Neuron (in vitro differentiated cells): ENCODE results near the gene RGS9BP.
"Not testable (repeated sequence)": the region's sequence is repeated elsewhere in the genome, so short reads cannot be mapped to it uniquely, and the experiment has no call there.

Source experiments
- H2AFZ ChIP-seq: one replicate; pipeline ENCODE4 v1.6.1; 2013; ENCODE audit warnings: low read depth, mild to moderate bottlenecking, inconsistent platforms, low read length, moderate library complexity
- H3K27me3 ChIP-seq: one replicate; pipeline ENCODE4 v1.6.1; 2013; ENCODE audit warnings: low read length; ENCODE audit not compliant: insufficient read depth
- H3K36me3 ChIP-seq: one replicate; pipeline ENCODE4 v1.6.1; 2013; ENCODE audit warnings: low read length; ENCODE audit not compliant: insufficient read depth
- H3K4me1 ChIP-seq: one replicate; pipeline ENCODE4 v1.6.1; 2013; ENCODE audit warnings: low read length; ENCODE audit not compliant: insufficient read depth
- H3K4me3 ChIP-seq: 2 replicates; pipeline ENCODE4 v1.5.1; 2013; ENCODE audit warnings: mild to moderate bottlenecking, low read length, moderate library complexity
- H3K9me3 ChIP-seq: one replicate; pipeline ENCODE4 v1.6.1; 2013; ENCODE audit warnings: low read length

RGS9BP gene

DNA sequence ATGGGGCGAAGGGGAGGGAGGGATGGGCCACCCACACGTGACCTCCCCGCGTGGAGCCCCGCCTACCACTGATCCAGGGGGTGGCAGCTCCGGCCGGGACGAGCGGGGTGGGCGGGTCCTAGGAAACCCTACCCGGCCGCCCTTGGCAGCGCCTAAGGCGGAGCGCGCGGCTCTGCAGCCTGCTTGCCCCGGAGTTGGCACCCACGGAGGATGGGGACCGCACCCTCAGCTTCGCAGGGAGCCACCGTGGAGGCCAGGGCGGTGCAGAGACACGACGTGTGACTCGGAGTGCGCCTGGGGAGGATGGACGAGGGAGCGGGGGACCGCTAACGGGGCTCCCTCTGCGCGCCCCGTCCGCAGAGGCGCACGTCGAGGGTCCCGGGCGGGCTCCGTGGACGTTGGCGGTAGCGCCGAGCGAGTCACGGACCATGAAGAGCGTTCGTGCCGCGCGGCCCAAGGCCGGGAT is at the start of gene RGS9BP:
Gene RGS9BP (plus strand): TSS at position 129 of the 466 bp plus-strand sequence. CDS start 416 bp downstream, outside the sequence.
- peaks cover 9% of the 10 kb centered on the region for H3K4me1 ChIP-seq
- no peaks in the 10 kb centered on the region for H3K36me3 ChIP-seq
- H3K9me3 ChIP-seq = no peaks in the 10 kb centered on the region
- peaks cover 37% of the 10 kb centered on the region for H3K27me3 ChIP-seq
- H2AFZ ChIP-seq = peak within 1 kb of the TSS; percentile 50
- H3K4me3 ChIP-seq = peak within 1 kb of the TSS; percentile 84

DNA sequence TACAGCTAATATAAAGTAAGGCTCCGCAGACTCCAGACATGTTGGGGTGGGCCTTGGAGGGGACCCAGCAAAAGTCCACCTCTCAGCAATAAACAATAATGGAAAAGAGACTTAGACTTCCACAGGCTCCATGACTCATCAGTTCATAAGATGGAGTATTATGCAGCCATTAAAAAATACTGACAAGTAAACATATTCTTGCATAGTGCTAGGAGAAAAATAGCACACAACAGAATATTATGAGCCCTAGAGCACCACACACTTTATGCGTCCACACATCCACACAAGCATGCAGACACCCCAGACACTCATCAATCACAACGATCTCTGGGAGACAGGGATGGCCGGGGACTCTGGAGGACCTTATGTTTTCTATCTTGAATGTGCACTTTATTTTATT is 48.7 kb upstream of the RGS9BP start:
- Histone ChIP-seq H3K27me3 (no peaks in the 10 kb centered on the region), H2AFZ (no peak overlapping the region), H3K36me3 (peaks cover 30% of the 10 kb centered on the region), H3K4me1 (no peaks in the 10 kb centered on the region), H3K9me3 (no peaks in the 10 kb centered on the region), H3K4me3 (no peak overlapping the region)

DNA sequence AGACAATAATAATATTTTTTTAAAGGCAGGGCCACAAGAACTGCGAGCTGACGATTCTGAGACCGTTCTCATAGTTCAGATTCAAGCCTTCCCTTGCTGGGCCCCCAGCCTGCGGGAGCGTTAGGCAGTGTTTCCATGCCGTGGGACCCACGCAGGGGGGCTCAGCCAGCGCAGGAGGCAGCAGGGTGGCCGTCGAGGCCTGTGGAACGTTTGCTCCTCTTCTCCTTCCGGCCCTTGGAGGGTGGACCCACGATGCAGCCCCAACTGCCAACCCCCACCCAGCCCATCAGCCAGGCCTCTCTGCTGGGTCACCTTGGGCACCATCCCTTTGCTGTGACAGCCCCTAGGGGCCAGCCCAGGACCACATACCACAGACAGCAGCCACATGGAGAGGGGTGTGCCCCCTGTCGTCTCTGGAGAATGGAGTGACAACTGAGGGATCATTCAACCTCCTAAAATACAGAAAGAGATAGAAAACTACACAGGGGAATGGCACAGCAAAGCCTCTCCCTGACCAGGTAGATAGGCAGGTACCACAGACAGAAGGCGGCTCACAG is 47.9 kb upstream of the RGS9BP start:
- Histone ChIP-seq H3K27me3 (no peaks in the 10 kb centered on the region), H3K36me3 (peaks cover 24% of the 10 kb centered on the region), H2AFZ (no peak overlapping the region), H3K4me1 (no peaks in the 10 kb centered on the region), H3K4me3 (no peak overlapping the region), H3K9me3 (no peaks in the 10 kb centered on the region)

GRCh38 chr19:32630338-32630737 is 45.3 kb upstream of the RGS9BP start:
- H3K4me1 ChIP-seq = no peaks in the 10 kb centered on the region
- no peak overlapping the region for H2AFZ ChIP-seq
- H3K36me3 ChIP-seq = peaks cover 15% of the 10 kb centered on the region
- no peak overlapping the region for H3K4me3 ChIP-seq
- no peaks in the 10 kb centered on the region for H3K27me3 ChIP-seq
- H3K9me3 ChIP-seq = no peaks in the 10 kb centered on the region

- H3K9me3 ChIP-seq = no peaks in the 10 kb centered on the region
- peaks cover 15% of the 10 kb centered on the region for H3K36me3 ChIP-seq
Measured at GRCh38 chr19:32631381-32631780, 44.3 kb upstream of the RGS9BP start.

DNA sequence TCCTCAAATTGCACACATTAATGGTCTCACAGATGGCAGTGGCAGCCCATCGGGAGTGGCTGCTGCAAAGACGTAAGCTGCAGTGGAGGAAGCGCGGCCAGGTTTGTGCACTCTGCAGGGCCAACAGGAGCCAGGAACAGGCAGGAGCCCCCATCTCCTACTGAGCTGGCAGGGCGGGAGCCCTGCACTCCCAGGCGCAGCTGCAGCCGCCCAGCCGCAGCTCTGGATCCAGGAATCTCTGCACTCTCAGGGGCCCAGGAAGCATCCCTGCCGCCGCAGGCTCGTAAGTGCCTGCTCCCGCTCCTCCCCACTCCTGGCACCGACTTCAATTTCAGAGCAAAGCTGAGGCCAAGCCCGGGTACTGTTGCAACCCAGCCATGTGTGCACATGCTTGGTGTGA is 38.2 kb upstream of the RGS9BP start:
- no peaks in the 10 kb centered on the region for H3K4me1 ChIP-seq
- H3K9me3 ChIP-seq = peaks cover 22% of the 10 kb centered on the region
- H3K4me3 ChIP-seq = no peak overlapping the region
- H3K36me3 ChIP-seq = peaks cover 32% of the 10 kb centered on the region
- no peak overlapping the region for H2AFZ ChIP-seq
- H3K27me3 ChIP-seq = no peaks in the 10 kb centered on the region

More at GRCh38 chr19:32631381-32631780, 44.3 kb upstream of the RGS9BP start:
- Histone ChIP-seq H3K4me1 (no peaks in the 10 kb centered on the region), H3K27me3 (no peaks in the 10 kb centered on the region), H3K4me3 (no peak overlapping the region), H2AFZ (no peak overlapping the region)

GRCh38 chr19:32638625-32639024 is 37.0 kb upstream of the RGS9BP start:
- Histone ChIP-seq H3K4me1 (no peaks in the 10 kb centered on the region), H3K4me3 (no peak overlapping the region), H3K9me3 (peaks cover 22% of the 10 kb centered on the region), H3K36me3 (peaks cover 43% of the 10 kb centered on the region), H3K27me3 (no peaks in the 10 kb centered on the region), H2AFZ (no peak overlapping the region)

DNA sequence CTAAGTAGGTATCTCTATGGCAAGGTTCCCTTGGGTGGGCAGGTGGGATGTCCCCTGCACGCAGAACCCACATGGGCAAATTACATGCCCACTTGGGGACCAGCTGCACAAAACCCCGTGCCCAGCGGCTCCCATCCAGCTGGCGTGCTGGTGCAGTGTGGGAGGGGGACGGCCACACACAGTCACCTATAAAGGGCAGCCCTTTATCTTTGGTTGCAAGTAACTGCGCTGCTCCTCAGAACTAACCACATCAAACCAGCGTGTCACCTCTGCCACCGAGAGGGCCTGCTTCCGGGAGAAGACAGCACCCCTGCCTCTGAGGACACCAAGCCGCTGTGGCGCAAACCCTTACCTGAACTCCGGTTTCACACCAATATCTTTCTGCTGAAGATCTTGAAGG is 32.9 kb upstream of the RGS9BP start:
- peaks cover 54% of the 10 kb centered on the region for H3K36me3 ChIP-seq
- H3K4me3 ChIP-seq = no peak overlapping the region
- H3K9me3 ChIP-seq = peaks cover 22% of the 10 kb centered on the region
- H3K27me3 ChIP-seq = no peaks in the 10 kb centered on the region
- no peaks in the 10 kb centered on the region for H3K4me1 ChIP-seq
- no peak overlapping the region for H2AFZ ChIP-seq

GRCh38 chr19:32646556-32646955 is 29.1 kb upstream of the RGS9BP start:
- H2AFZ ChIP-seq = no peak overlapping the region
- no peak overlapping the region for H3K4me3 ChIP-seq
- H3K4me1 ChIP-seq = peaks cover under 1% of the 10 kb centered on the region
- peaks cover 36% of the 10 kb centered on the region for H3K36me3 ChIP-seq
- H3K27me3 ChIP-seq = no peaks in the 10 kb centered on the region
- no peaks in the 10 kb centered on the region for H3K9me3 ChIP-seq

DNA sequence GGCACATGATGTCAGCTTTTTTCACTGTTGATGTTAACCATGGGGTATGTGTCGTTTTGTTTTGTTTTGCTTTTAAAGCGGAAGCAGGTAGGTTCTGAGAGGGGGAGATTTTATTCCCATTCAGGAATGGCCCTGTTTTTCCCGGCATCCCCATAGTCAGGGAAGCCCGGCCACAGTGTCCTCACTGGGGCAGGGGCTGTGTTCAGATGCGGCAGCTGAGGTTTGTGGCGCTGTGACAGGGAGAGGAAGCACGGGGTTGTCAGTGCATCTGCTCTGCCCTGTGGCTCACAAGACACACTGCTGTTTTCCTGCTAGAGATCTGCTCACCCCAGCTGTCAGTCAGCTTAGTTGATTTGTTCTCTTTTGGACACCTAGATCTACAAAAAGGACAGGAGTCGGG is 28.3 kb upstream of the RGS9BP start:
- Histone ChIP-seq H3K9me3 (no peaks in the 10 kb centered on the region), H2AFZ (no peak overlapping the region), H3K36me3 (peaks cover 34% of the 10 kb centered on the region), H3K4me1 (peaks cover 5% of the 10 kb centered on the region), H3K27me3 (no peaks in the 10 kb centered on the region), H3K4me3 (no peak overlapping the region)

DNA sequence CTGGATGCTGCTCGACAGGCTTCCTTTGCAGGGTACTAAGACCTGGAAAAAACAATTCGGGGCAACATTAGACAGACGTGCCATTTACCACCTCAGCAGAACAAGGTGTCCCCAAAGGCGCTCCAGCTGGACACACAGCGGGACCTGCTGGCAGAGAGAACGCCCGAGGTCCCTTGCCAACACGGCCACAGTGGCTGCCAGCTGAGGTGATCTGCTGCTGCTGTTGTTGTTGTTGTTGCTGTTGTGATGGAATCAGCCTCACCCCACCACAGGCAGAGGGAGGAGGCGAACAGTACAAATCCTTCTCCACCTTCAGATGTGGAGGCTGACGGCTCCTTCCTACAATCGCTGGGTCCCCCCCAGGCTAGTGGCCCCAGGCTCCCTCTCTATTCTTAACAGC is 25.9 kb upstream of the RGS9BP start:
- Histone ChIP-seq H3K36me3 (peaks cover 17% of the 10 kb centered on the region), H3K4me3 (no peak overlapping the region)

GRCh38 chr19:32650671-32651070 is 25.0 kb upstream of the RGS9BP start:
- no peaks in the 10 kb centered on the region for H3K9me3 ChIP-seq
- H3K4me1 ChIP-seq = peaks cover 5% of the 10 kb centered on the region
- H3K36me3 ChIP-seq = peaks cover 20% of the 10 kb centered on the region
- no peaks in the 10 kb centered on the region for H3K27me3 ChIP-seq
- H3K4me3 ChIP-seq = no peak overlapping the region
- H2AFZ ChIP-seq = no peak overlapping the region

More for the DNA sequence above, 25.9 kb upstream of the RGS9BP start:
- Histone ChIP-seq H3K9me3 (no peaks in the 10 kb centered on the region), H2AFZ (no peak overlapping the region), H3K4me1 (peaks cover 5% of the 10 kb centered on the region), H3K27me3 (no peaks in the 10 kb centered on the region)

GRCh38 chr19:32651729-32652140 is 23.9 kb upstream of the RGS9BP start:
- Histone ChIP-seq H2AFZ (no peak overlapping the region), H3K36me3 (peaks cover 27% of the 10 kb centered on the region), H3K9me3 (no peaks in the 10 kb centered on the region), H3K4me1 (peaks cover 5% of the 10 kb centered on the region), H3K4me3 (no peak overlapping the region), H3K27me3 (no peaks in the 10 kb centered on the region)

DNA sequence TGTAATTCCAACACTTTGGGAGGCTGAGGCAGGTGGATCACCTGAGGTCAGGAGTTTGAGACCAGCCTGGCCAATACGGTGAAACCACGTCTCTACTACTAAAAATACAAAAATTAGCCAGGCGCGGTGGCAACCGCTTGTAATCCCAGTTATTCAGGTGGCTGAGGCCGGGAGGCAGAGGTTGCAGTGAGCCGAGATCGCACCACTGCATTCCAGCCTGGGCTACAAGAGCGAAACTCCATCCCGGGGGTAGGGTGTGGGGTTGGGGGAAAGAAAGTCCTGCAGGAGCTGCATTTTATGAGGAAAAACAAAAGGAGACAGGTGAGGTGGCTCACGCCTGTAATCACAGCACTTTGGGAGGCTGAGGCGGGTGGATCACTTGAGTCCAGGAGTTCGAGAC is 23.3 kb upstream of the RGS9BP start:
- H3K9me3 ChIP-seq, H2AFZ ChIP-seq, H3K4me1 ChIP-seq, H3K4me3 ChIP-seq, H3K27me3 ChIP-seq: not testable (repeated sequence)
- H3K36me3 ChIP-seq = peaks cover 23% of the 10 kb centered on the region
